Measurements from ENCODE around the gene FTSJ3.
"Not testable (repeated sequence)": the region's sequence is repeated elsewhere in the genome, so short reads cannot be mapped to it uniquely, and the experiment has no call there.

Gene FTSJ3

GRCh38 chr17:63824362-63824761, 3.1 kb downstream of the FTSJ3 start:
- DNase-seq = no peak

- DNase-seq = no peak
These were observed 3.7 kb downstream of the FTSJ3 start for GRCh38 chr17:63823659-63824331.

- no peak for DNase-seq
These were observed 4.9 kb downstream of the FTSJ3 start for GRCh38 chr17:63822537-63822936.

GRCh38 chr17:63821804-63822203, 5.7 kb downstream of the FTSJ3 start:
- DNase-seq = no peak

GRCh38 chr17:63820963-63821561, 6.4 kb downstream of the FTSJ3 start:
- DNase-seq = no peak

GRCh38 chr17:63819585-63820537, 7.6 kb downstream of the FTSJ3 start:
- no peak for DNase-seq

- DNase-seq = no peak
These were observed 8.3 kb downstream of the FTSJ3 start for GRCh38 chr17:63819131-63819530.

GRCh38 chr17:63817736-63818385, 9.6 kb downstream of the FTSJ3 start:
- DNase-seq = no peak

- no peak for DNase-seq
These were observed 10.8 kb downstream of the FTSJ3 start for GRCh38 chr17:63816669-63817068.

- no peak for DNase-seq
These were observed 11.3 kb downstream of the FTSJ3 start for GRCh38 chr17:63816123-63816522.

GRCh38 chr17:63809970-63810369, 17.5 kb downstream of the FTSJ3 start:
- no peak for DNase-seq

GRCh38 chr17:63805591-63805990, 21.9 kb downstream of the FTSJ3 start:
- DNase-seq = no peak

- DNase-seq = no peak
These were observed 23.1 kb downstream of the FTSJ3 start for GRCh38 chr17:63804328-63804727.

GRCh38 chr17:63800783-63801182, 26.7 kb downstream of the FTSJ3 start:
- no peak for DNase-seq

- DNase-seq = no peak
These were observed 28.8 kb downstream of the FTSJ3 start for GRCh38 chr17:63798572-63799106.

- DNase-seq = not testable (repeated sequence)
These were observed 31.1 kb downstream of the FTSJ3 start for GRCh38 chr17:63796375-63796774.

GRCh38 chr17:63792055-63792729, 35.3 kb downstream of the FTSJ3 start:
- DNase-seq = no peak

GRCh38 chr17:63790057-63790456, 37.4 kb downstream of the FTSJ3 start:
- DNase-seq = no peak

- no peak for DNase-seq
These were observed 40.3 kb downstream of the FTSJ3 start for GRCh38 chr17:63786971-63787711.

- no peak for DNase-seq
These were observed 41.3 kb downstream of the FTSJ3 start for GRCh38 chr17:63786117-63786516.

GRCh38 chr17:63785556-63785955, 41.9 kb downstream of the FTSJ3 start:
- no peak for DNase-seq

GRCh38 chr17:63783522-63783921, 43.9 kb downstream of the FTSJ3 start:
- DNase-seq = no peak
